Colon (tissue), 2 donors: Measurements from ENCODE around the gene MROH2A.
"Not testable (repeated sequence)": the region's sequence is repeated elsewhere in the genome, so short reads cannot be mapped to it uniquely, and the experiment has no call there.

Experiments
- FAIRE-seq: peaks from 2 replicates; lab custom pipeline; 2012; peaks lifted over from hg19 to GRCh38; lab: Jason Lieb, UNC
- donor health status: control.
- donor health status: control.

Gene MROH2A, protein sequence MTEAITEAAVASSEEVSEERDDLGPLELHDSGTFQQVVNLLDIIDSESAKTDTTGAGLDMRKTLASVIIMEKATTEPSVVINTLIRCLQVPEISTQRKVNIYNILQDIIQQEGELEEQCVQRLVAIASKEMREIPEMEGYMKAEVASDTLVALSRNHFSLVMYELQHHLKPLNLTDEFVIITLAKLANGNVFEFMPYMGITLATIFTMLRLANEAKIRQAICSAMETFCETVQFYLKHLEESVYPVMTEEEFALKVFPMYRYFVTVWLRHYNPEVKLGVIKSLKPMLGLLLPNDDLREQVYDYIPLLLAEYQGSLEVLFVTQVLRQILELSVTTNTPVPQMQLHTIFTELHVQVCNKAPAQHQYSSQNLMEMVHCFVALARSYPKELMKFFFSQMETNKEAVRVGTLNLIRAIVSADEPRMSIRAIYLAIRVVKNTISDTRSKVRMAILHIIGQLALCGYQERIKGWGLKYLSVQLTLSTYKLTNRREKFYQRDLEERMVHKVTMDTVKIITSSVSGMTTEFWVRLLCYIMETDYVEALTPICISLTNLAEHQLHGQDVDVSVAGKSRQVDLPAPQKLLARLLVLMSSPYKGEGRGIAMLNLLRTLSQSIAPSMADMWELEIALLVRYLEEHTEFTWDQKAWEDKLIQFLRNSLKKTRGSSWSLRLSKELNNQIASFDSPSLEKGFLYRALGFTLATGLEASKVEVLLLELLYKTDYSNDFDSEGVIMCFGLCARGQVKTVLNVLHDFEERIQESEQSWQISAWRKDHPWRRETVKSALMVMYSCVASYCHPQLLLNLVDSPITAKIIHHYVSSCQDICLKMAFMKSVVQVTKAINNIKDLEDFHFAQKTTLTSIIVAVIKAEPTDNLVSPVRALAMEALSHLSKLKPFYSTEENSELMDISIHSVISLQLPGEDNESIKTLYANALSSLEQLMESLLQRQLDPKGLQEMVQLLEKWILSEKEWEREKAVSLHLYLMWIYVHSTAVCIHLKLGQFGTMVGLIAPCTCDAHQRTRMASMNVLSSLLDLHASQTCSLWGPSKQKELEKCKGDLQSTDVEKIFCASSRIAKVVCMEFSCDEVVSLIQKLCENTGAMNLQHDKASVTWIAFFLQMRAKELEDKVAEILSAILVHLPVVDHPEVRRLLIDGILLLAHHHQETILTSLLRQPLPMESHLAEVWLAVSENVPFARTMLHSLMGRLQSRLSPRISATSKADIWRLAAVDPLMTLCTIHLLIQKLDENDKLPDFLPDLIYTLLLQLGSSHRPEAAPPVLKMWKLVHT (N-terminal part only)

DNA sequence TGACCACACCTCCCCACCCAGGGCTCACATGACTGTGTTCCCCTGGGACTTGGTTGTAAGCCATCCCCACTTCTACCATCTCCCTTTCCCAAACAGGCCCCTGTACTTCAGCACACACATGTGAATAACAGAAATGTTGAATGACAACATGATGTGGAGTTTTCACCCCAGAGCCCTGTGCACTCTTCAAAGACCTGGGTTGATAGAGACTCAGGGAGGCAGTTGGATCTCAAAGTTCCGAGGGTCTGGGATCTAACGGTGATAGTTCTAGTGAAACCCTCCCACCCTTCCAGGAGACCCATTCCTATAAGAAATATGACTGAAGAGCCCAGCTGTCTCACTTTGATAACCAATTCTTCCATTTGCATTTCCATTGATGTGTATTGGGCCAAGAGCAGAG, at the start of gene MROH2A:
Gene MROH2A (plus strand): TSS at position 301 of the 400 bp plus-strand sequence. CDS start 1,029 bp downstream, outside the sequence.
- no peak for FAIRE-seq

- no peak for FAIRE-seq
These were observed 49.3 kb upstream of the MROH2A start, which contains the start of gene UGT1A3 for GRCh38 chr2:233728723-233729301. UGT1A3 (plus strand) TSS chr2:233729042; CDS start chr2:233729127, 85 bp downstream.

DNA sequence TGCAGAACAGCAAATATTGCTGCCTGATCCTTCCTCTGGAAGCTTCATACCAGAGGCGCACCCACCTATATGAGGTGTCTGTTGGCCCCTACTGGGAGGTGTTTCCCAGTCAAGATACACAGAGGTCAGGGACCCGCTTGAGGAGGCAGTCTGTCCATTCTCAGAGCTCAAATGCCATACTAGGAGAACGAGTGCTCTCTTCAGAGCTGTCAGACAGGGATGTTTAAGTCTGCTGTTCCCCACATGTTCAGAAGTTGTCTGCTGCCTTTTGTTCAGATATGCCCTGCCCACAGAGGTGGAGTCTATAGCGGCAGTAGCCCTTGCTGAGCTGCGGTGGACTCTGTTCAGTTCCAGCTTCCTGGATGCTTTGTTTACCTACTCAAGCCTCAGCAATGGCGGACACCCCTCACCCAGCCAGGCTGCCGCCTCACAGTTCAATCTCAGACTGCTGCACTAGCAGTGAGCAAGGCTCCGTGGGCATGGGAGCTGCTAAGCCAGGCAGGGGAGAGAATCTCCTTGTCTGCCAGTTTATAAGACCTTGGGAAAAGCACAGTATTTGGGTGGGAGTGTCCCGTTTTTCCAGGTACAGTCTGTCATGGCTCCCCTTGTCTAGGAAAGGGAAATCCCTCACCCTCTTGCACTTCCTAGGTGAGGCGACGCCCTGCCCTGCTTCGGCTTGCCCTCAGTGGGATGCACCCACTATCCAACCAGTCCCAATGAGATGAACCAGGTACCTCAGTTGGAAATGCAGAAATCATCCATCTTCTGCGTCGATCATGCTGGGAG, 41.1 kb upstream of the MROH2A start:
- not testable (repeated sequence) for FAIRE-seq

GRCh38 chr2:233740870-233741269, 37.3 kb upstream of the MROH2A start:
- FAIRE-seq, result no peak

- FAIRE-seq, result no peak
These were observed 34.5 kb upstream of the MROH2A start for GRCh38 chr2:233743464-233744259.

- FAIRE-seq, result no peak
These were observed 32.9 kb upstream of the MROH2A start for GRCh38 chr2:233745073-233745755.

DNA sequence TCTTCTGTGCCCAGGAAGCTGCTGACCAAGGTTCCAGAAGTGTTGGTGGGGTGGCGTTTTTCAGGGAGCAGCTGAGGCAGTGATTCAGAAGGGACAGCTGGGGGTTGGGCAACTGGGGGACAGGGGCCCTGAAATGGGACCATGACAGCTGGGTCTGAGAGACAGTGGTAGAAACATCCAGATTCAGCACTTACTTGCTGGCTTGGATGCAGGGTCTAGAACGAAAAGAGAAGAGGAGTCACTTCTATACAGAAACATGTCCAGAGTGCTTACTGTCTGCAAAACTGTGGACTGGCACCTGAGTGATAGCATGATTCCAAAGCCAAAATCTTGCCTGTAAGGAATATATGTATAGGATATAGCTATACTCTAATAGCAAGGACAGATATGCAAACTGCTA, 32.3 kb upstream of the MROH2A start:
- not testable (repeated sequence) for FAIRE-seq

DNA sequence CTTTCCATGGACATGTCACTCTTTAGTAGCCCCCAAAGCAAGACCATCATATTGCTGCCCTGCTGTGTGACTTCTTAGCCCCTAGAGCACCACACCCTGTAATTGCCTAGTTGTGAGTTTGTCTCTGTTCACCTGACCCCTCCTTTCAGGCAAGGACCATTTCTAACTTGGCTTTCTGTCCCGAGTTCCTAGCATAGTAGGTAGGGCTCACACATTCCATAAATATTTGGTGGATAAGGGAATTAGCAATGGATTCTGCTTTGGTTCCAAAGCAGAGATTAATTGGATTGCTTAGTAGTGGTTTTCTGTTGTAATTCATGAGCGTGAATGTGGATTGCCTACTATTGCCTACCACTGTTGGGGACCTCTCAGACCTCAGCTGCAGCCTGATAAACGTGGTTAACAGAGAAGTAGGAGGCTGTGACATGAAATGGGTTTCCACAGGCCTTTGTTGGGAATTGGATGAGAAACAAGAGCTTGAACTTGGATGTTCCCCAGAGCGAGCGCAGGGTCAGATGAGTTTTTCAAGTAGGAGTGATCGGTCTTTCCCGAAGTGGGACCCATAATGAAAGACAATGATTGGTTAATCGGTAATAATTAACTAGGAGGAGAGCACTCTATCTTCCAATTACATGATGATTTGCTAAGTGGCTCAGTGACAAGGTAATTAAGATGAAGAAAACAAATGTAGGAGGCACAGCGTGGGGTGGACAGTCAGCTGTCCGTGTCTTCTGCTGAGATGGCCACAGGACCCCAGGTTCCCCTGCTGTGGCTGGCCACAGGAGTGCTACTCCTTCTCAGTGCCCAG, 31.5 kb upstream of the MROH2A start:
- no peak for FAIRE-seq

DNA sequence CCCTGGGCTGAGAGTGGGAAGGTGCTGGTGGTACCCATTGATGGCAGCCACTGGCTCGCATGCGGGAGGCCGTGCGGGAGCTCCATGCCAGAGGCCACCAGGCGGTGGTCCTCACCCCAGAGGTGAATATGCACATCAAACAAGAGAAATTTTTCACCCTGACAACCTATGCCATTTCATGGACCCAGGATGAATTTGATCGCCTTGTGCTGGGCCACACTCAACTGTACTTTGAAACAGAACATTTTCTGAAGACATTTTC, 30.9 kb upstream of the MROH2A start:
- no peak for FAIRE-seq

DNA sequence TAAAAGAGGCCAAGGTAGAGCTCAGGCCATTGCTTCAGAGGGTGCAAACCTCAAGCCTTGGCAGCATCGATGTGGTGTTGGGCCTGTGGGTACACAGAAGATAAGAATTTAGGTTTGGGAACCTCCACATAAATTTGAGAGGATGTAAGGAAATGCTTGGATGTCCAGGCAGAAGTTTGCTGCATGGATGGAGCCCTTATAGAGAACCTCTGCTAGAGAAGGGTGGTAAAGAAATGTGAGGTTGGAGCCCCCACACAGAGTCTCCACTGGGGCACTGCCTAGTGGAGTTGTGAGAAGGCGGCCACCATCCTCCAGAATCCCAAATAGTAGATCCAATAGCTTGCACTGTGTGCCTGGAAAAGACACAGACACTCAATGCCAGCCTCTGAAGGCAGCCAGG, 27.4 kb upstream of the MROH2A start:
- not testable (repeated sequence) for FAIRE-seq

- not testable (repeated sequence) for FAIRE-seq
These were observed 26.7 kb upstream of the MROH2A start for GRCh38 chr2:233751212-233752009.

GRCh38 chr2:233754872-233755611, 23.1 kb upstream of the MROH2A start:
- FAIRE-seq, result no peak

DNA sequence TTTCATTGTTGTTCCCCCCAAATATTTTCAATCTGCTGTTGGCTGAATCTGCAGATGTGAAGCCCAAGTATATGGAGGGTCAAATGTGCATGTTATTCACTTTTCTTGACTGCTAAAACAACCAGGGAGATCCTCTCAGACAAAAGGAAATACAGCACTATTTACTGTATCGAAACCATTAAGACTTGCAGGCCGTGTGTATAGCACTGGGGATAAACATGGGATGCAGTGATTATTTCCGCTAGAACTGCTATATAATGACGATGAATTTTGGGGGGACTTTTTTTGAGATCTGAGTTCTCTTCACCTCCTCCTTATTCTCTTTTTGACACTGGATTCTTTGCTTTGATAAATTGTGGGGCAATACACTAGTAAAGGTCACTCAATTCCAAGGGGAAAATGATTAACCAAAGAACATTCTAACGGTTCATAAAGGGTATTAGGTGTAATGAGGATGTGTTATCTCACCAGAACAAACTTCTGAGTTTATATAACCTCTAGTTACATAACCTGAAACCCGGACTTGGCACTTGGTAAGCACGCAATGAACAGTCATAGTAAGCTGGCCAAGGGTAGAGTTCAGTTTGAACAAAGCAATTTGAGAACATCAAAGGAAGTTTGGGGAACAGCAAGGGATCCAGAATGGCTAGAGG, 21.6 kb upstream of the MROH2A start:
- FAIRE-seq, result peak; percentile 65

- FAIRE-seq, result no peak
These were observed 20.0 kb upstream of the MROH2A start for GRCh38 chr2:233758141-233758540.

- FAIRE-seq, result no peak
These were observed 19.3 kb upstream of the MROH2A start for GRCh38 chr2:233758849-233759248.

DNA sequence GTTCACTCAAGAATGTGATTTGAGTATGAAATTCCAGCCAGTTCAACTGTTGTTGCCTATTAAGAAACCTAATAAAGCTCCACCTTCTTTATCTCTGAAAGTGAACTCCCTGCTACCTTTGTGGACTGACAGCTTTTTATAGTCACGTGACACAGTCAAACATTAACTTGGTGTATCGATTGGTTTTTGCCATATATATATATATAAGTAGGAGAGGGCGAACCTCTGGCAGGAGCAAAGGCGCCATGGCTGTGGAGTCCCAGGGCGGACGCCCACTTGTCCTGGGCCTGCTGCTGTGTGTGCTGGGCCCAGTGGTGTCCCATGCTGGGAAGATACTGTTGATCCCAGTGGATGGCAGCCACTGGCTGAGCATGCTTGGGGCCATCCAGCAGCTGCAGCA, 18.1 kb upstream of the MROH2A start, which contains the start of gene UGT1A1:
Gene UGT1A1 (plus strand): TSS at position 228 of the 400 bp plus-strand sequence. CDS start 18 bp downstream, at position 246.
- FAIRE-seq, result no peak
